Dedifferentiated amniotic fluid mesenchymal stem cell (primary cell): ENCODE measurements around the gene KRT39.
A peak's percentile ranks its signal among the peaks of the same experiment; 100 is the strongest.
"Not testable (repeated sequence)": the region's sequence is repeated elsewhere in the genome, so short reads cannot be mapped to it uniquely, and the experiment has no call there.

Source experiments
- DNase-seq: peaks from one replicate; pipeline ENCODE4 v3.0.0-alpha.2; 2016; ENCODE audit errors: extremely low spot score

The KRT39 gene

GRCh38 chr17:40966848-40967247 is at the start of gene KRT39:
KRT39 (minus strand) TSS chr17:40966948; CDS start chr17:40966856, 92 bp downstream.
- DNase-seq = no peak

GRCh38 chr17:41015454-41015853 is 48.7 kb upstream of the KRT39 start:
- no peak for DNase-seq

GRCh38 chr17:41013606-41014005 is 46.9 kb upstream of the KRT39 start:
- DNase-seq = peak; percentile 88

- no peak for DNase-seq
Measured at GRCh38 chr17:41013181-41013580, 46.4 kb upstream of the KRT39 start.

- no peak for DNase-seq
Measured at GRCh38 chr17:41012326-41013120, 45.8 kb upstream of the KRT39 start.

- no peak for DNase-seq
Measured at GRCh38 chr17:41010441-41010840, 43.7 kb upstream of the KRT39 start.

- DNase-seq = no peak
Measured at GRCh38 chr17:41009936-41010335, 43.2 kb upstream of the KRT39 start.

GRCh38 chr17:41009301-41009760 is 42.6 kb upstream of the KRT39 start:
- no peak for DNase-seq

GRCh38 chr17:41008811-41009210 is 42.1 kb upstream of the KRT39 start, which contains the start of gene KRTAP3-1:
KRTAP3-1 (minus strand) TSS chr17:41009128; CDS start chr17:41009074, 54 bp downstream.
- no peak for DNase-seq

- DNase-seq = no peak
Measured at GRCh38 chr17:41004397-41004796, 37.6 kb upstream of the KRT39 start.

GRCh38 chr17:41003926-41004325 is 37.2 kb upstream of the KRT39 start:
- DNase-seq = no peak

GRCh38 chr17:41002814-41003213 is 36.1 kb upstream of the KRT39 start:
- DNase-seq = no peak

GRCh38 chr17:41001795-41002194 is 35.0 kb upstream of the KRT39 start:
- no peak for DNase-seq

GRCh38 chr17:40999563-40999962 is 32.8 kb upstream of the KRT39 start, which contains the start of gene KRTAP3-2:
KRTAP3-2 (minus strand) TSS chr17:40999906; CDS start chr17:40999853, 53 bp downstream.
- DNase-seq = not testable (repeated sequence)

GRCh38 chr17:40997361-40997760 is 30.6 kb upstream of the KRT39 start:
- DNase-seq = no peak

GRCh38 chr17:40996829-40997228 is 30.1 kb upstream of the KRT39 start:
- no peak for DNase-seq

- DNase-seq = no peak
Measured at GRCh38 chr17:40995116-40995515, 28.4 kb upstream of the KRT39 start.

- DNase-seq = no peak
Measured at GRCh38 chr17:40993839-40994238, 27.1 kb upstream of the KRT39 start, which contains the start of gene KRTAP3-3. KRTAP3-3 (minus strand) TSS chr17:40994164; CDS start chr17:40994097, 67 bp downstream.

- DNase-seq = no peak
Measured at GRCh38 chr17:40993084-40993483, 26.3 kb upstream of the KRT39 start.

- DNase-seq = no peak
Measured at GRCh38 chr17:40992666-40993065, 25.9 kb upstream of the KRT39 start.

- DNase-seq = no peak
Measured at GRCh38 chr17:40986920-40987319, 20.2 kb upstream of the KRT39 start.

- DNase-seq = no peak
Measured at GRCh38 chr17:40984226-40984625, 17.5 kb upstream of the KRT39 start, which contains the start of gene KRT40. KRT40 (minus strand) TSS chr17:40984326; CDS start chr17:40984273, 53 bp downstream.

GRCh38 chr17:40981115-40981514 is 14.4 kb upstream of the KRT39 start:
- no peak for DNase-seq
